Adrenal gland (tissue), 12 donors: ENCODE measurements around the gene ZNF85. TPM values are rescaled to one million over a fixed set of nuclear protein-coding genes. Genes with fewer than 3 reads are reported as not detected.
"Not testable (repeated sequence)": the region's sequence is repeated elsewhere in the genome, so short reads cannot be mapped to it uniquely, and the experiment has no call there.

Experiments used
- DNase-seq, 7 donors: peaks; one replicate each; pipeline ENCODE4 v3.0.0-alpha.2; 2019 to 2020
- H3K27ac ChIP-seq, 5 donors: fragments of 200-600 bp; sonication (generic) in 4 of 5; 1 replicate in 3 of 5; 2 replicates in 2 of 5; pipeline versions ENCODE4 v1.5.1 to v1.8.0; 2016 to 2020; ENCODE audit warnings: mild to moderate bottlenecking in 1 of 5
- H3K27me3 ChIP-seq: fragments of 200-600 bp; 2 replicates; pipeline ENCODE4 v1.8.0; 2021
- H3K36me3 ChIP-seq, 2 donors: fragments of 200-600 bp; replicated peaks in 1 of 2; 1 replicate in 1 of 2; 2 replicates in 1 of 2; pipeline versions ENCODE4 v1.5.1 to v1.8.0; 2018 to 2022
- H3K4me1 ChIP-seq, 2 donors: fragments of 200-600 bp; replicated peaks in 1 of 2; 1 replicate in 1 of 2; 2 replicates in 1 of 2; pipeline versions ENCODE4 v1.5.1 to v1.8.0; 2018 to 2021
- H3K4me3 ChIP-seq, 4 donors: fragments of 200-600 bp; sonication (generic) in 3 of 4; one replicate each; pipeline ENCODE4 v1.5.1; 2016 to 2018
- H3K9me3 ChIP-seq, 3 donors: fragments of 200-600 bp; sonication (generic) in 1 of 3; replicated peaks in 1 of 3; 1 replicate in 2 of 3; 2 replicates in 1 of 3; pipeline versions ENCODE4 v1.5.1 to v1.8.0; 2016 to 2021
- POLR2A ChIP-seq, 2 donors: fragments of 450-650 bp; IDR thresholded peaks; one replicate each; pipeline ENCODE4 v1.6.1; 2017; ENCODE audit warnings: antibody characterized with exemption in 2 of 2, mild to moderate bottlenecking in 2 of 2, moderate library complexity in 1 of 2
- WGBS, 4 donors: extraction: QIAGEN DNeasy Blood & Tissue Kit in 2 of 4; methylation state at CpG; one replicate each; pipeline versions ENCODE4 v1.1.5 to v1.1.7; 2013 to 2017; 5-methylcytosine and 5-hydroxymethylcytosine counted together
- intact Hi-C, 2 donors: fragments of 100-400 bp; cut with DNase I; formaldehyde crosslinking; loops; one replicate each; pipeline versions ENCODE4 v1.14.1 to v1.15.0; 2022 to 2023
- polyA plus RNA-seq, 3 donors: library from polyadenylated mRNA; stranded (reverse); fragments of 200-250 nt in 2 of 3; fragments of 350-450 nt in 1 of 3; fragmentation: Illumina TruSeq in 1 of 3; extraction: RNeasy Lipid Tissue Mini Kit (QIAGEN cat#74804) in 1 of 3; gene quantifications; one replicate each; pipeline ENCODE4 v1.2.3, GENCODE V29; 2013 to 2014
- total RNA-seq, 9 donors: library from RNA; depleted of rRNA in 4 of 9; stranded (reverse); fragments of >200 nt in 4 of 9; fragments of 120-200 nt in 1 of 9; fragmentation: NEBNext Ultra II Directional in 1 of 9; extraction: Animal tissue kit (Norgen Biotek cat#: 25700) in 1 of 9; gene quantifications; one replicate each; pipeline versions ENCODE4 v1.1.0 to v1.2.4, GENCODE V29; 2013 to 2023
- TF ChIP-seq, protein P1 (sequence below), 6 experiments: fragments of 450-650 bp in 4 of 6; fragments of 200-600 bp in 2 of 6; sonication (generic) in 1 of 6; IDR thresholded peaks; 1 replicate in 5 of 6; 2 replicates in 1 of 6; pipeline versions ENCODE4 v1.5.1 to v1.8.0; 2016 to 2021; ENCODE audit warnings: antibody characterized with exemption in 6 of 6, mild to moderate bottlenecking in 2 of 6, moderate library complexity in 1 of 6
- donor health status: healthy with polysubstance abuse.
- donor health status: Bipolar disorder and iron deficiency.
- donor health status: DM: yes; HTN: yes; CAD: no.
- donor health status: DM: no; HTN: no; CAD: no.
- donor health status: DM: no; HTN: no; CAD: no.
- donor health status: DM: yes; HTN: yes; CAD: no.

Gene ZNF85
- total and polyA plus RNA-seq, 12 donors = 4.4 to 18.6 (median 11.0) TPM

DNA sequence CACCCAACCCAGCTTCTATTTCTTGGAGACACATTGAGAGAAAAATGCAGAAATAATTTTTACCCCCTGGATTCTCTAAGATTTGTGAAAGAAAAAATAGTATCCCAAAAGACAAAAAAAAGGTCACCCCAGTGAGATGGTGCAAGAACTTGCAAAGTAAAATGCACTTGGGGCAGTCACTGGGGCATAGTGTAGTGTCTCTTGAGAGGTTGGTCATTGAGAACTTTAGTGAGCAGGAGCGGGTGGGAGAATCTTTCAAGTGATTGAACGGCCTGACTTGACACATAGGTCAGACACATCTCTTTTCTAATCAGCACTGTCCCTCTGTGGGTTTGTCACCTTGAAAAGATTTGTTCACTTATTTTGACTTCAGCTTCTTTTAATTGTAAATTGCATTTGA, 2.4 kb downstream of the ZNF85 start:
- H3K9me3 ChIP-seq = no peaks in the 10 kb centered on the region
- peaks cover 0 to 18% of the 10 kb centered on the region in 2 donors for H3K4me1 ChIP-seq
- no peak for DNase-seq
- intact Hi-C loops = no loop called here
- 68 to 74% (median 68%) methylated on average over 2 of the region's 2 CpGs for WGBS, 4 donors
- TF ChIP-seq, protein P1, sequence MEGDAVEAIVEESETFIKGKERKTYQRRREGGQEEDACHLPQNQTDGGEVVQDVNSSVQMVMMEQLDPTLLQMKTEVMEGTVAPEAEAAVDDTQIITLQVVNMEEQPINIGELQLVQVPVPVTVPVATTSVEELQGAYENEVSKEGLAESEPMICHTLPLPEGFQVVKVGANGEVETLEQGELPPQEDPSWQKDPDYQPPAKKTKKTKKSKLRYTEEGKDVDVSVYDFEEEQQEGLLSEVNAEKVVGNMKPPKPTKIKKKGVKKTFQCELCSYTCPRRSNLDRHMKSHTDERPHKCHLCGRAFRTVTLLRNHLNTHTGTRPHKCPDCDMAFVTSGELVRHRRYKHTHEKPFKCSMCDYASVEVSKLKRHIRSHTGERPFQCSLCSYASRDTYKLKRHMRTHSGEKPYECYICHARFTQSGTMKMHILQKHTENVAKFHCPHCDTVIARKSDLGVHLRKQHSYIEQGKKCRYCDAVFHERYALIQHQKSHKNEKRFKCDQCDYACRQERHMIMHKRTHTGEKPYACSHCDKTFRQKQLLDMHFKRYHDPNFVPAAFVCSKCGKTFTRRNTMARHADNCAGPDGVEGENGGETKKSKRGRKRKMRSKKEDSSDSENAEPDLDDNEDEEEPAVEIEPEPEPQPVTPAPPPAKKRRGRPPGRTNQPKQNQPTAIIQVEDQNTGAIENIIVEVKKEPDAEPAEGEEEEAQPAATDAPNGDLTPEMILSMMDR (IDR thresholded peaks at IDR 0.05) = no peak
- no peak for TF ChIP-seq POLR2A (IDR thresholded peaks at IDR 0.05)
- H3K36me3 ChIP-seq = no peaks in the 10 kb centered on the region
- H3K27ac ChIP-seq = no peak overlapping the region
- no peak overlapping the region for H3K4me3 ChIP-seq
- no peaks in the 10 kb centered on the region for H3K27me3 ChIP-seq

DNA sequence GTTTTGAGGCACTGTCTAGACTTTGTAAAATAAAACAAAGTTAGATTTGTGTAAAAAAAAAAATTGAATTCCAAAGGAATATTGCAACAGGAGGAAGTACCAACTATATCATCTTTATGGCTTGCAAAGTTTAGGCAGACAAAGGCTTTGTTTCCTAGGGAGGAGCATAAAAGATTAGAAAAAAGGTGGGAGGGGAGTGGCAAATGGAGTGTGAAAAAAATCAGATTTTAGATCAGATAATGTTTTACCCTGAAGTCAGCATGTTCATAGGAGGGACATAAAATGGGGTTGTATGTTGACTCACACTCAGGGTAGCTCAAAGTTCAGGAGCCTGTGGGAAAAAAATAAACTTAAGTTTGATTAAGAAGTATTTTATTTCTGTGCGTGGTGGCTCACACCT, 3.7 kb downstream of the ZNF85 start:
- Histone ChIP-seq H3K36me3 (no peaks in the 10 kb centered on the region), H3K9me3 (no peaks in the 10 kb centered on the region), H3K4me3 (no peak overlapping the region), H3K27me3 (no peaks in the 10 kb centered on the region), H3K27ac (no peak overlapping the region), H3K4me1 (peaks cover 0 to 18% of the 10 kb centered on the region in 2 donors)
- TF ChIP-seq POLR2A (IDR thresholded peaks at IDR 0.05) = no peak
- TF ChIP-seq, protein P1 (IDR thresholded peaks at IDR 0.05) = no peak
- intact Hi-C loops = no loop called here
- DNase-seq = no peak
- 95 to 100% (median 97%) methylated on average over 1 of the region's 1 CpG for WGBS, 4 donors

DNA sequence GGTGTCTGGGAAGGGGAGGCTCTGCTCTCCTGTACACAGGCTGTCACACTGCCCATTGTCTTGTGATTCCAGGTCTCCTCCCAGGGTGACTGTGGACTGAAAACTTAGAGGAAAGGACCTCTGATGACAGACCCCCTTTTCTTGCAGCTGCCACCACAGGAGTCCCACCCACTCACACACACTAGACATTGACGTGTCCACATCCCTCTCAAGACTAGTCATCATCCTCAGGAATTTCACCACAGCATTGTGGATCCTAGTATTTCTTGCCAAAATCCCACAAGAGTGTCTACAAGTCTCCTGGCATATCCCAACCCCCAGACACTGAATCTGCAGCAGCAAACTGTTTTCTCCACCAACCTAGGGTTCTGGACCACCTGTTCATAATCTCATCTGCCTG, 5.3 kb downstream of the ZNF85 start:
- intact Hi-C loops = no loop called here

DNA sequence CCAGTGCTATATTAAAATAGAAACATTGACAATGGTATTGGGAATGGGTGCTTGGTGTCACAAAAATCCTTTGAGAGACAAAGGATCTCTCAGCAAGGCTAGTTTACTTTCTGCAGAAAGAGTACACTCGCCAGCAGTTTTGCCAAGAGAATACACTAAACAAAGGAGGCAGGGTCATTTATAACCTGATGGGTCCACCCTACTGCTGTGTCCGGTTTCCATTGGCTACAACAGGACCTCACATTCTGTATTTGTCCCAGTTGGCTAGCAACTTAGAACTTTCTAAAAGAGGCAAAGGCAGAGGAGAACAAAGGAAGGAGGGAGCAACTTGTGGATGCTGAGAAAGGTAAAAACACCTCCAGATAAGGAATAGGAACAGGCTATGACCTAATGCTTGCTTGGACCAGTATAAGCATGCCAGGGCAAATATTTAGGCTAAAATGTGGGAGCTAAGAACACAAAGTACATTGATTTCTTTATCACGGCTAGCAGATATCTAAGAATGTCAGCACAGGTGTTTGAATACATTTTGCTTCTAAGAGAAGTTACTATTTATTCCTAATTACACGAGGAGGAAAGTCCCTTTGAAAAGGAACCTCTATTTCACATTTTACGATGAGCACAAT, 13.4 kb downstream of the ZNF85 start:
- H3K27ac ChIP-seq, H3K4me1 ChIP-seq, intact Hi-C loops, DNase-seq, H3K36me3 ChIP-seq, H3K4me3 ChIP-seq, H3K9me3 ChIP-seq, H3K27me3 ChIP-seq: not testable (repeated sequence)
- 88 to 99% (median 95%) methylated on average over 5 of the region's 5 CpGs for WGBS, 4 donors

More for the DNA sequence above, 5.3 kb downstream of the ZNF85 start:
- H3K27ac ChIP-seq = no peak overlapping the region
- no peaks in the 10 kb centered on the region for H3K9me3 ChIP-seq
- 73 to 100% (median 87%) methylated on average over 1 of the region's 1 CpG for WGBS, 4 donors
- no peaks in the 10 kb centered on the region for H3K27me3 ChIP-seq
- H3K4me3 ChIP-seq = no peak overlapping the region
- TF ChIP-seq, protein P1 (IDR thresholded peaks at IDR 0.05) = no peak
- no peak for TF ChIP-seq POLR2A (IDR thresholded peaks at IDR 0.05)
- no peak for DNase-seq
- no peaks in the 10 kb centered on the region for H3K36me3 ChIP-seq
- H3K4me1 ChIP-seq = peaks cover 0 to 18% of the 10 kb centered on the region in 2 donors

DNA sequence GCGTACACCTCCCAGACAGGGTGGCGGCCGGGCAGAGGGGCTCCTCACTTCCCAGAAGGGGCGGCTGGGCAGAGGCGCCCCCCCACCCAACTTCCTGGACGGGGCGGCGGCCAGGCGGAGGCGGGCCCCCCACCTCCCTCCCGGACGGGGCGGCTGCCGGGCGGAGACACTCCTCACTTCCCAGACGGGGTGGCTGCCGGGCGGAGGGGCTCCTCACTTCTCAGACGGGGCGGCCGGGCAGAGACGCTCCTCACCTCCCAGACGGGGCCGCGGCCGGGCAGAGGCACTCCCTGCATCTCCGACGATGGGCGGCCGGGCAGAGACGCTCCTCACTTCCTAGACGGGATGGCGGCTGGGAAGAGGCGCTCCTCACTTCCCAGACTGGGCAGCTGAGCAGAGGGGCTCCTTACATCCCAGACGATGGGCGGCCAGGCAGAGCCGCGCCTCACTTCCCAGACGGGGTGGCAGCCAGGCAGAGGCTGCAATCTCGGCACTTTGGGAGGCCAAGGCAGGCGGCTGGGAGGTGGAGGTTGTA, 29.6 kb downstream of the ZNF85 start:
- H3K4me3 ChIP-seq, H3K27ac ChIP-seq, H3K27me3 ChIP-seq, H3K4me1 ChIP-seq, H3K36me3 ChIP-seq, DNase-seq, intact Hi-C loops: not testable (repeated sequence)
- peaks cover 0 to 26% (median 10%) of the 10 kb centered on the region in 3 donors for H3K9me3 ChIP-seq
- WGBS, 4 donors = 76 to 85% (median 81%) methylated on average over 5 to 40 of the region's 41 CpGs
